Tibial nerve (tissue), 4 donors: ENCODE measurements around the gene GFRA3. TPM values are rescaled to one million over a fixed set of nuclear protein-coding genes. Genes with fewer than 3 reads are reported as not detected.
"Not testable (repeated sequence)": the region's sequence is repeated elsewhere in the genome, so short reads cannot be mapped to it uniquely, and the experiment has no call there.

ENCODE experiments used
- DNase-seq, 2 donors: peaks; one replicate each; pipeline ENCODE4 v3.0.0-alpha.2; 2019; ENCODE audit warnings: low spot score in 2 of 2
- H3K27ac ChIP-seq, 4 donors: fragments of 200-600 bp; sonication (generic) in 3 of 4; one replicate each; pipeline ENCODE4 v1.5.1; 2017 to 2019; ENCODE audit warnings: mild to moderate bottlenecking in 1 of 4
- H3K27me3 ChIP-seq, 2 donors: fragments of 200-600 bp; sonication (generic) in 1 of 2; one replicate each; pipeline versions ENCODE4 v1.5.1 to v1.6.0; 2017 to 2019
- H3K36me3 ChIP-seq, 3 donors: fragments of 200-600 bp; sonication (generic); one replicate each; pipeline ENCODE4 v1.5.1; 2018 to 2019
- H3K4me1 ChIP-seq, 4 donors: fragments of 200-600 bp; sonication (generic) in 3 of 4; one replicate each; pipeline ENCODE4 v1.5.1; 2017 to 2019
- H3K4me3 ChIP-seq, 4 donors: fragments of 200-600 bp; sonication (generic) in 3 of 4; one replicate each; pipeline ENCODE4 v1.5.1; 2017 to 2019; ENCODE audit warnings: mild to moderate bottlenecking in 1 of 4, moderate library complexity in 1 of 4
- H3K9me3 ChIP-seq, 4 donors: fragments of 200-600 bp; sonication (generic) in 3 of 4; one replicate each; pipeline ENCODE4 v1.5.1; 2017 to 2019
- EP300 ChIP-seq, 2 donors: sonication (generic); formaldehyde crosslinking; IDR thresholded peaks; one replicate each; pipeline ENCODE4 v1.6.1; 2017; ENCODE audit warnings: antibody characterized with exemption in 2 of 2, mild to moderate bottlenecking in 1 of 2
- POLR2A ChIP-seq, 2 donors: fragments of 450-650 bp; IDR thresholded peaks; one replicate each; pipeline ENCODE4 v1.6.1; 2017; ENCODE audit warnings: antibody characterized with exemption in 2 of 2, mild to moderate bottlenecking in 2 of 2, moderate library complexity in 2 of 2
- WGBS, 2 donors: methylation state at CpG; one replicate each; pipeline ENCODE4 v1.1.5; 2018; 5-methylcytosine and 5-hydroxymethylcytosine counted together
- total RNA-seq, 4 donors: library from RNA; depleted of rRNA; stranded (reverse); fragments of >200 nt; gene quantifications; one replicate each; pipeline ENCODE4 v1.1.0, GENCODE V29; 2016
- TF ChIP-seq, protein P1 (sequence below), 5 experiments: fragments of 200-600 bp in 3 of 5; fragments of 450-650 bp in 2 of 5; sonication (generic) in 3 of 5; IDR thresholded peaks; one replicate each; pipeline ENCODE4 v1.5.1; 2016 to 2019; ENCODE audit warnings: antibody characterized with exemption in 5 of 5, mild to moderate bottlenecking in 3 of 5, moderate library complexity in 2 of 5

GFRA3 gene
- total RNA-seq, 4 donors from 2014 or later: 1.8 to 5.9 (median 4.1) TPM

DNA sequence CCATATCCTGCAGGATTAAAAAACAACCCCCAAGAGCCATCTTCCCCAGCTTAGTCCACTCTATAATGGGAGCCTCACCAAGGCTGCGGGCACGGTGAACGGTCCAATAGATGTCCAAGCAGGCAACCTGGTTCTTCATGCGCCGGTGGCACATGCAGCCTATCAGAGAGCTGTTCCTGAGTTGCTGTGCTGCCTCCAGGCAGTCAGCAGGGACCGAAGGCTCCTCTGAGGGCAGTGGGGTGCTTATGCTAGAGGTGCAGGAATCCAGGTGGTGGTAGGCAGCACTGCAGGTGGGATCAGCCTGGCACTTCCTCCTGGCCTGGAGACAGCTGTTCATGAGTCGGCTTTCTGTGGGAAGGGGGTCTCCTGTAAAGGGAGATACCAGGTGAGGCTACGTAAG is 10.2 kb downstream of the GFRA3 start:
- no peak overlapping the region for H3K4me3 ChIP-seq

DNA sequence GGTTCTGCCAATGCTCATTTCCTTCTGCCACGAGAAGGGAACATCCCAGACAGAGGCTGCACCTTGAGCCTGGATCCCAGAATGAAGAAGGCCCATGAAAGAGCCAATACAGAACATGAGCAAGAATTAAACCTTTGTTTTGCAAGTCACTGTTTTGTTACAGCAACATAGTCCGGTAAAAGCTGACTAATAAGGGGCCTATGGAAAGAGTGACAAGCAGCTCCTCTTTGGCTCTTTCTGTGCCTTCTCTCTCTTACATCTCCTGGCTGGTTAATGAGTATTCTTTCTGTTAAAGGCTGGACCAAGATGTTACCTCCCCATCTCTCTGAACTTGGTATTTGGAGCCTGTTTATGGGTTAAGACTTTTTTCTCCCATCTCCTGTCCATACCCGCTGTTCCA is 10.8 kb downstream of the GFRA3 start:
- WGBS, 2 donors: 69 to 74% methylated on average over 3 of the region's 3 CpGs
- no peak overlapping the region for H3K27ac ChIP-seq
- no peak for DNase-seq
- peaks cover 0 to 4% of the 10 kb centered on the region in 2 donors for H3K27me3 ChIP-seq
- H3K4me1 ChIP-seq: peaks cover 0 to 8% (median 0%) of the 10 kb centered on the region in 4 donors
- H3K4me3 ChIP-seq: no peak overlapping the region
- TF ChIP-seq POLR2A (IDR thresholded peaks at IDR 0.05) (no peak), EP300 (IDR thresholded peaks at IDR 0.05) (no peak)
- TF ChIP-seq, protein P1, sequence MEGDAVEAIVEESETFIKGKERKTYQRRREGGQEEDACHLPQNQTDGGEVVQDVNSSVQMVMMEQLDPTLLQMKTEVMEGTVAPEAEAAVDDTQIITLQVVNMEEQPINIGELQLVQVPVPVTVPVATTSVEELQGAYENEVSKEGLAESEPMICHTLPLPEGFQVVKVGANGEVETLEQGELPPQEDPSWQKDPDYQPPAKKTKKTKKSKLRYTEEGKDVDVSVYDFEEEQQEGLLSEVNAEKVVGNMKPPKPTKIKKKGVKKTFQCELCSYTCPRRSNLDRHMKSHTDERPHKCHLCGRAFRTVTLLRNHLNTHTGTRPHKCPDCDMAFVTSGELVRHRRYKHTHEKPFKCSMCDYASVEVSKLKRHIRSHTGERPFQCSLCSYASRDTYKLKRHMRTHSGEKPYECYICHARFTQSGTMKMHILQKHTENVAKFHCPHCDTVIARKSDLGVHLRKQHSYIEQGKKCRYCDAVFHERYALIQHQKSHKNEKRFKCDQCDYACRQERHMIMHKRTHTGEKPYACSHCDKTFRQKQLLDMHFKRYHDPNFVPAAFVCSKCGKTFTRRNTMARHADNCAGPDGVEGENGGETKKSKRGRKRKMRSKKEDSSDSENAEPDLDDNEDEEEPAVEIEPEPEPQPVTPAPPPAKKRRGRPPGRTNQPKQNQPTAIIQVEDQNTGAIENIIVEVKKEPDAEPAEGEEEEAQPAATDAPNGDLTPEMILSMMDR (IDR thresholded peaks at IDR 0.05): no peak
- H3K9me3 ChIP-seq: no peaks in the 10 kb centered on the region
- H3K36me3 ChIP-seq: no peaks in the 10 kb centered on the region

More for the DNA sequence above, 10.2 kb downstream of the GFRA3 start:
- H3K27ac ChIP-seq: no peak overlapping the region
- TF ChIP-seq POLR2A (IDR thresholded peaks at IDR 0.05): no peak
- TF ChIP-seq EP300 (IDR thresholded peaks at IDR 0.05): no peak
- TF ChIP-seq, protein P1 (IDR thresholded peaks at IDR 0.05): no peak
- H3K27me3 ChIP-seq: peaks cover 0 to 4% of the 10 kb centered on the region in 2 donors
- peaks cover 0 to 3% (median 0%) of the 10 kb centered on the region in 4 donors for H3K4me1 ChIP-seq
- WGBS, 2 donors: 88 to 93% methylated on average over 6 to 8 of the region's 8 CpGs
- DNase-seq: no peak
- H3K9me3 ChIP-seq: no peaks in the 10 kb centered on the region
- no peaks in the 10 kb centered on the region for H3K36me3 ChIP-seq

DNA sequence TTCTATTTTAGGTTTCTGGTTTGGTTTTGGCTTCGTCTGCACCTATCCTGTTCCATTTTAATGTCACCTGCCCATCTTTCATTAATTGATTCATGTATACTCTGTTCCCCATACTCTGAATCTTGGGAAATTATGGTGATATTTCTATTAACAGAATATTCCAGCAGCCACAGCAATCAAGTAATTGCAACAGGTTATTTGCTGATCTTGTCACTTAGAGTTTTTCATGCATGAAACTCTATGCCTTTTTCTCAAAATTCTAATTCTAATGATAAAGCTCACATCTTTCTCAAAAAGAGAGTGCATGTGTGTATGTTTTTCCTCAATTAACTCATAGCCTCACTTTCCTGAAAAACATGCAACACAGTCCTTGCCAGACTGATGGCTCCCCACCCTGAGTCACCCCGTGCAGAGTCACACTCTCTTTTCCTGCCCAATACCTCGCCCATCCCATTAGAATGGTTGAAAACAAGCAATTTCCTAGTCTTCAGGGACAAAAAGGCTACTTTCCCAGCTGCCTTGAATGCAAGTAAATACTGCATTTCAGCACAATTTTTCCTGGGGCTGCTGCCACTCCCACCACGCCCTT is 15.6 kb downstream of the GFRA3 start:
- peaks cover 0 to 8% (median 0%) of the 10 kb centered on the region in 4 donors for H3K4me1 ChIP-seq
- no peak for DNase-seq
- no peak overlapping the region for H3K4me3 ChIP-seq
- WGBS, 2 donors: 60% methylated on average over 4 of the region's 4 CpGs
- no peaks in the 10 kb centered on the region for H3K27me3 ChIP-seq
- peaks cover 0 to under 1% (median 0%) of the 10 kb centered on the region in 3 donors for H3K36me3 ChIP-seq
- TF ChIP-seq EP300 (IDR thresholded peaks at IDR 0.05) (no peak), POLR2A (IDR thresholded peaks at IDR 0.05) (no peak)
- TF ChIP-seq, protein P1 (IDR thresholded peaks at IDR 0.05): no peak
- peak overlapping the region in 1 of 4 donors; percentile 59 for H3K27ac ChIP-seq
- H3K9me3 ChIP-seq: no peaks in the 10 kb centered on the region

DNA sequence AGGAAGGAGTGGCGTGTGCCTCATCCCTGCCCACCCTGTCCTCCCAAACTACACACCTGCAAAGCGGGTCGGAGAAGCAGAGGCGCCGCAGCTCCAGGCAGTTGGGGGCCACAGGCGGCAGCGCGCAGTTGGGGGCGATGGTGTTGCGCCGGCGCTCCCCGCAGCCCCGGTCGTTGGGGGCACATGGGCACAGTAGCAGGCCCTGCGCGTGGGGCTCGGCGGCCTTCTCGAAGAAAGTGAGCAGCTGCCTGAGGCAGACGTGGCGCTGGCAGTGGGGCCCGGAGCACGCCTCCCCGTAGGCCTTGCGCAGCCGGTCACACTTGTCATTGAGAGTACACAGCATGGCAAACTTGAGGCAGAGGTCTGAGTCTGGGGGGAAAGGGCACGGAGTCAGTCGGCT is 16.8 kb downstream of the GFRA3 start:
- DNase-seq: no peak
- TF ChIP-seq, protein P1 (IDR thresholded peaks at IDR 0.05): no peak
- no peak for TF ChIP-seq POLR2A (IDR thresholded peaks at IDR 0.05)
- TF ChIP-seq EP300 (IDR thresholded peaks at IDR 0.05): no peak
- Histone ChIP-seq H3K36me3 (peaks cover 0 to 8% (median 0%) of the 10 kb centered on the region in 3 donors), H3K27me3 (no peaks in the 10 kb centered on the region), H3K9me3 (no peaks in the 10 kb centered on the region), H3K27ac (no peak overlapping the region), H3K4me3 (no peak overlapping the region), H3K4me1 (peaks cover 0 to 8% (median 0%) of the 10 kb centered on the region in 4 donors)
- WGBS, 2 donors: 71 to 79% methylated on average over 26 to 29 of the region's 29 CpGs

DNA sequence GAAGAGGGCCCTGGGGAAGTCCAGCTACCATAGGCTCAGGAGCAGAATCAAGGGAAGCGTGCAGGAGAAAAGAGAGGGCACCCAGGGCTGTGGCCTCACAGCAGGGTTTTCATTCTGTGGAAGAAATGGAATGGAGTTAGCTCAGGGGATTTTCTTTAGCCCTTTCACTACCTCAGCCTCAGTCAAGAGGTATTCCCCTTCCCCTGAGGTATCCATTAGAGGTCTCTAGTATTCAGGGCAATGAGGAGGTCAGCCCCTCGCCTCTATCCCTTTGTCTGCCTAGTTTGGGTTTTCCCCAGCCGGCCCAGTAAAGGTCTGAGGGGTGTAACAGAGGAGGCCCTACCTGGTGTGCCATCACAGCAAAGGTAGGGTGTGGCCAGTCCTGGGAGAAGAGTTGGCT is 21.5 kb downstream of the GFRA3 start:
- 79 to 88% methylated on average over 3 of the region's 3 CpGs for WGBS, 2 donors
- no peak for DNase-seq
- Histone ChIP-seq H3K36me3 (peaks cover 0 to 8% (median 0%) of the 10 kb centered on the region in 3 donors), H3K9me3 (no peaks in the 10 kb centered on the region), H3K4me1 (no peaks in the 10 kb centered on the region), H3K27ac (no peak overlapping the region), H3K4me3 (no peak overlapping the region), H3K27me3 (no peaks in the 10 kb centered on the region)
- TF ChIP-seq, protein P1 (IDR thresholded peaks at IDR 0.05): no peak
- TF ChIP-seq EP300 (IDR thresholded peaks at IDR 0.05) (no peak), POLR2A (IDR thresholded peaks at IDR 0.05) (no peak)

DNA sequence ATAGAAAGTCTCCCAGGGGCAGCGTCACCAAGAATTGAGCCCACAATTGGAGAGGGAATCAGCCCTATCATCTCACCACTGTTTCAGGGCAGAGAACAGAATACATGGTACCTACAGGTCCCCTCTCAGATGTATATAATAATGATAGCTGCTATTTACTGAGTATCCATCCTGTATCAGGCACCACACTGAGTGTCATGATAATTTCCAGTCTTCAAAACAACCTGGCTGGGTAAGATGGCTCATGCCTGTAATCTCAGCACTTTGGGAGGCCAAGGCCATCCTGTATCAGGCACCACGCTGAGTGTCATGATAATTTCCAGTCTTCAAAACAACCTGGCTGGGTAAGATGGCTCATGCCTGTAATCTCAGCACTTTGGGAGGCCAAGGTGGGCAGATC is 26.6 kb downstream of the GFRA3 start:
- not testable (repeated sequence) for H3K4me3 ChIP-seq, H3K27me3 ChIP-seq, DNase-seq, H3K9me3 ChIP-seq, H3K27ac ChIP-seq, H3K36me3 ChIP-seq
- 84 to 93% methylated on average over 2 of the region's 2 CpGs for WGBS, 2 donors
- H3K4me1 ChIP-seq: peaks cover 0 to 30% (median 14%) of the 10 kb centered on the region in 4 donors
